ENCODE results near the gene KDM4F. TPM values are rescaled to one million over a fixed set of nuclear protein-coding genes. Genes with fewer than 3 reads are reported as not detected.
"Not testable (repeated sequence)": the region's sequence is repeated elsewhere in the genome, so short reads cannot be mapped to it uniquely, and the experiment has no call there.

The KDM4F gene
- total RNA-seq, 3 donors from 2014 or later = not detected

DNA sequence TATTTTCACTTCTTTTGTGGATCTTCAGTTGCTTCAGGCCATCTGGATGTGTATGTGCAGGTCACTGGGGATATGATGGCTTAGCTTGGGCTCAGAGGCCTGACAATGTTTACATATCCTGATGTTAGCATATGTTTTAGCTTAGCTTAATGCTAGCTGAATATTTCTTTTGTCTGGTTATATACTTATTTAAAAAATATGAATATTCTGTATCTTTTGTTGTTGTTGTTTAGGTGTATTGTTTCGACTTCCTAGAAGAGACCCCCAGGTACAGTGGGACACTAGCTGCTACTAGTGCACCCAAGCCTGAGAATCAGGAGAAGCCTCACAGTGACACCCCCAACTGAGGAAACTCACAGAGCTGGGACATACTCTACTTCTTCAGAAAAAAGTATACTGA lies 24.3 kb upstream of the KDM4F start, which contains the start of gene KDM4E:
KDM4E (plus strand) TSS at position 301 of the 400 bp plus-strand sequence. CDS start 300 bp downstream, outside the sequence.
- no peak for ATAC-seq
- Histone ChIP-seq H3K9me3 (no peaks in the 10 kb centered on the region), H3K4me1 (ENCODE audit: low read depth) (no peaks in the 10 kb centered on the region), H3K4me3 (no peak within 1 kb of the TSS), H3K36me3 (ENCODE audit: low read depth) (no peaks in the 10 kb centered on the region)
- no peak for DNase-seq
- TF ChIP-seq CTCF (IDR thresholded peaks at IDR 0.05) = no peak
- intact Hi-C loops (cut with DNase I, micrococcal nuclease) = no loop called here

DNA sequence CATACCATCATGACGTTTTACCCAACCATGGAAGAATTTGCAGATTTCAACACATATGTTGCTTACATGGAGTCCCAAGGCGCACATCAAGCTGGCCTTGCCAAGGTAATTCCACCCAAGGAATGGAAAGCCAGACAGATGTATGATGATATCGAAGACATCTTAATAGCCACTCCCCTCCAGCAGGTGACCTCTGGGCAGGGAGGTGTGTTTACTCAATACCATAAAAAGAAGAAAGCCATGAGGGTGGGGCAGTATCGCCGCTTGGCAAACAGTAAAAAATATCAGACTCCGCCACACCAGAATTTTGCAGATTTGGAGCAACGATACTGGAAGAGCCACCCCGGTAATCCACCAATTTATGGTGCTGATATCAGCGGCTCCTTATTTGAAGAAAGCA lies 23.6 kb upstream of the KDM4F start:
- H3K36me3 ChIP-seq (ENCODE audit: low read depth); H3K4me1 ChIP-seq (ENCODE audit: low read depth); H3K9me3 ChIP-seq; intact Hi-C loops (cut with DNase I, micrococcal nuclease); H3K4me3 ChIP-seq; DNase-seq: not testable (repeated sequence)
- peak; percentile 56 for ATAC-seq

DNA sequence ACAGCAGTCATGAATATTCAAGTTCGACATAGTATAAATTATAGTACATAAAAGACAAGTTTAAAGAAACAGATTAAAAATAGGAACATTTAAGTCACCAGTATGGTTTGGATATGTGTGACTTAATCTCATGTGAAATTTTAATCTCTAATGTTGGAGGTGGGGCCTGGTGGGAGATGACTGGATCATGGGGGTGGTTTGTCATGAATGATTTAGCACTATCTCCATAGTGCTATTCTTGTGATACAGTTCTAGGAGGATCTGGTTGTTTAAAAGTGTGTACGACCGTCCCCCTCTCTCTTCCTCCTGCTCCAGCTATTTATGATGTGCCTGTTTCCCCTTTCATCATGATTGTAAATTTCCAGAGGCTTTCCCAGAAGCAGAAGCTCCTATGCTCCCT lies 20.9 kb upstream of the KDM4F start:
- Histone ChIP-seq H3K4me1 (ENCODE audit: low read depth) (no peaks in the 10 kb centered on the region), H3K36me3 (ENCODE audit: low read depth) (no peaks in the 10 kb centered on the region), H3K9me3 (no peaks in the 10 kb centered on the region), H3K4me3 (no peak overlapping the region)
- ATAC-seq (no peak), DNase-seq (no peak)
- TF ChIP-seq CTCF (IDR thresholded peaks at IDR 0.05) = no peak
- intact Hi-C loops (cut with DNase I, micrococcal nuclease) = no loop called here

DNA sequence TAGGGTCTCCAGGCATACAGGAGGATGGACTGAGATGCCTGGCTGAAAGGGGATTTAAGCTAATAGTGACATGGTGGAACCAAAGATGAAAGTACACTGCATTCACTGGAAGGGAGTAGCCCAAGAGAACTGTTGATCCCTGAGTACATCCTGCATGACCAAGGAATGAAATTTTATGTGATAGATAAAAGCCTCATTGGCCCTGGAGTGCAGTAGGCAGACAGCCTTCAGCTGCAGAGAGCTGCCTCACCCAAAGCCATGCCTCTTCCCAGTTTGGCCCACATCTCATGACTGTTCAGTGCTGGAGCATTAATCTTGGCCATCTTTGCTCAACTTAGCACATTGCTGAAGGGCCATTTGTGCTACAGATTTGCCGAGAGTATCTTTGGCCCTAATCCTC lies 16.2 kb upstream of the KDM4F start:
- H3K9me3 ChIP-seq = no peaks in the 10 kb centered on the region
- no peak for ATAC-seq
- TF ChIP-seq CTCF (IDR thresholded peaks at IDR 0.05) = no peak
- intact Hi-C loops (cut with DNase I, micrococcal nuclease) = no loop called here
- no peak overlapping the region for H3K4me3 ChIP-seq
- H3K4me1 ChIP-seq (ENCODE audit: low read depth) = no peaks in the 10 kb centered on the region
- DNase-seq = no peak
- H3K36me3 ChIP-seq (ENCODE audit: low read depth) = no peaks in the 10 kb centered on the region

GRCh38 chr11:95035316-95035715 lies 13.9 kb upstream of the KDM4F start:
- Histone ChIP-seq H3K4me1 (ENCODE audit: low read depth) (no peaks in the 10 kb centered on the region), H3K9me3 (no peaks in the 10 kb centered on the region), H3K36me3 (ENCODE audit: low read depth) (no peaks in the 10 kb centered on the region), H3K4me3 (no peak overlapping the region)
- intact Hi-C loops (cut with DNase I, micrococcal nuclease) = no loop called here
- DNase-seq (no peak), ATAC-seq (no peak)
- TF ChIP-seq CTCF (IDR thresholded peaks at IDR 0.05) = no peak

DNA sequence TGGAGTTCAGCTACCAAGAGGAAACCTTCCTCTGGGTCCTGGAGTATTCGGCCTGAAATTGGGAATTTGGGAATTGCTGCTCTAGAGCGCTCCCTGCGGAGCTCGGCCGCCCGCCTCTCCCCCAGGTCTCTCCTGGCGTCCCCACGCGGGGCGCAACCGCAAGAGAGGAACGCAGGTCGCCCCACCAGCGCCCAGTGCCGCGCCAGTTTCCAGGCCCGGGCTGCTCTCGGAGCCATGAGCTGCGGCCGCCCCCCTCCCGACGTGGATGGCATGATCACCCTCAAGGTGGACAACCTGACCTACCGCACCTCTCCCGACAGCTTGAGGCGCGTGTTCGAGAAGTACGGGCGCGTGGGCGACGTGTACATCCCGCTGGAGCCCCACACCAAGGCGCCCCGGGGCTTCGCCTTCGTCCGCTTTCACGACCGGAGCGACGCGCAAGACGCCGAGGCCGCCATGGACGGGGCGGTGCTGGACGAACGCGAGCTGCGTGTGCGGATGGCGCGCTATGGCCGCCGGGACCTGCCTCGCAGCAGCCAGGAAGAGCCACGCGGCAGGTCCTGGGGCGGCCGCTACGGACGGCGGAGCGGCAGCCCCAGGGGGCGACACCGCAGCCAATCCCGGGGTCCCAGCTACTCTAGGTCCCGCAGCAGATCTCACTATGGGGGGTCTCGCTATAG lies 11.7 kb upstream of the KDM4F start:
- H3K4me1 ChIP-seq (ENCODE audit: low read depth); H3K4me3 ChIP-seq; intact Hi-C loops (cut with DNase I, micrococcal nuclease); H3K36me3 ChIP-seq (ENCODE audit: low read depth); H3K9me3 ChIP-seq: not testable (repeated sequence)
- ATAC-seq (peak; percentile 13), DNase-seq (peak in 1 of 3 donors; percentile 47)

DNA sequence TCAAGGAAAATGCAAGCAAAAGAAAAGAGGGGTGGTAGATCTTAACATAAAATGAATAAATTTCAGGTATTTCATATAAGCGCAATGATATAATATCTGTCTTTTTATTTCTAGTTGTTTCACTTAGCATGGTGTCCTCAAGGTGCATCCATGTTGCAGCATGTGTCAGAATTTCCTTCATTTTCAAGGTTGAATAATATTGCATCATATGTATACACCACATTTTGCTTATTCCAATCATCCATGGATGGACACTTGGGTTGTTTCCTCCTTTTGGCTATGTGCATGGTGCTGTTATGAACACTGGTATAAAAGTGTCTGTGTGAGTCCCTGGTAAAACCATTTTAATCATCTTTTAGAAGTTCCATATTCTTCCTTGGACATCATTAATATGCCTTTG lies 7.0 kb upstream of the KDM4F start:
- H3K4me3 ChIP-seq = no peak overlapping the region
- DNase-seq = no peak
- no peaks in the 10 kb centered on the region for H3K9me3 ChIP-seq
- no peaks in the 10 kb centered on the region for H3K4me1 ChIP-seq (ENCODE audit: low read depth)
- intact Hi-C loops (cut with DNase I, micrococcal nuclease) = no loop called here
- TF ChIP-seq CTCF (IDR thresholded peaks at IDR 0.05) = no peak
- H3K36me3 ChIP-seq (ENCODE audit: low read depth) = no peaks in the 10 kb centered on the region
- no peak for ATAC-seq

Measured in mucosa of descending colon (tissue), 3 donors.